Ascending aorta (tissue), 2 donors: ENCODE measurements around the gene PDE3A. TPM values are rescaled to one million over a fixed set of nuclear protein-coding genes. Genes with fewer than 3 reads are reported as not detected.

Source experiments
- DNase-seq, 2 donors: peaks; one replicate each; pipeline ENCODE4 v3.0.0-alpha.2; 2019; ENCODE audit warnings: low spot score in 2 of 2
- H3K27ac ChIP-seq, 2 donors: fragments of 200-600 bp; sonication (generic); one replicate each; pipeline ENCODE4 v1.5.1; 2016 to 2017; ENCODE audit warnings: mild to moderate bottlenecking in 1 of 2
- H3K27me3 ChIP-seq: fragments of 200-600 bp; sonication (generic); one replicate; pipeline ENCODE4 v1.5.1; 2017
- H3K36me3 ChIP-seq, 2 donors: fragments of 200-600 bp; sonication (generic); one replicate each; pipeline ENCODE4 v1.5.1; 2016
- H3K4me1 ChIP-seq, 2 donors: fragments of 200-600 bp; sonication (generic); one replicate each; pipeline ENCODE4 v1.5.1; 2016 to 2017; ENCODE audit warnings: mild to moderate bottlenecking in 1 of 2
- H3K4me3 ChIP-seq, 2 donors: fragments of 200-600 bp; sonication (generic); one replicate each; pipeline ENCODE4 v1.5.1; 2016 to 2017; ENCODE audit warnings: mild to moderate bottlenecking in 1 of 2
- H3K9me3 ChIP-seq, 2 donors: fragments of 200-600 bp; sonication (generic); one replicate each; pipeline ENCODE4 v1.5.1; 2016
- CTCF ChIP-seq, 3 experiments: fragments of 200-600 bp in 2 of 3; fragments of 450-650 bp in 1 of 3; sonication (generic) in 2 of 3; IDR thresholded peaks; one replicate each; pipeline ENCODE4 v1.5.1; 2016 to 2019; ENCODE audit warnings: antibody characterized with exemption in 3 of 3, mild to moderate bottlenecking in 1 of 3, moderate library complexity in 1 of 3
- intact Hi-C: fragments of 100-400 bp; cut with DNase I; formaldehyde crosslinking; loops from one replicate; pipeline ENCODE4 v1.15.1; 2023
- total RNA-seq: library from RNA; depleted of rRNA; stranded (reverse); fragments of >200 nt; gene quantifications from one replicate; pipeline ENCODE4 v1.1.0, GENCODE V29; 2016

The PDE3A gene
- total RNA-seq, 1 donor from 2014 or later, result 33.7 TPM

- DNase-seq, result no peak
- intact Hi-C loops, result no loop called here
- no peaks in the 10 kb centered on the region for H3K9me3 ChIP-seq
- peak overlapping the region; percentile 75 to 79 for H3K27ac ChIP-seq
- H3K4me1 ChIP-seq, result peaks cover 0 to 17% of the 10 kb centered on the region in 2 donors
- H3K4me3 ChIP-seq, result peak overlapping the region; percentile 26 to 56
- H3K27me3 ChIP-seq, result no peaks in the 10 kb centered on the region
- no peaks in the 10 kb centered on the region for H3K36me3 ChIP-seq
- TF ChIP-seq CTCF (IDR thresholded peaks at IDR 0.05), result no peak
These were observed 159.3 kb downstream of the PDE3A start for GRCh38 chr12:20527417-20528163.

- H3K36me3 ChIP-seq, result no peaks in the 10 kb centered on the region
- H3K27me3 ChIP-seq, result no peaks in the 10 kb centered on the region
- peak overlapping the region in 1 of 2 donors; percentile 56 for H3K4me3 ChIP-seq
- peak overlapping the region; percentile 75 to 79 for H3K27ac ChIP-seq
- no peaks in the 10 kb centered on the region for H3K9me3 ChIP-seq
- DNase-seq, result no peak
- H3K4me1 ChIP-seq, result peaks cover 0 to 15% of the 10 kb centered on the region in 2 donors
- intact Hi-C loops, result no loop called here
- peak in 1 of 3 experiments; percentile 7 for TF ChIP-seq CTCF (IDR thresholded peaks at IDR 0.05)
These were observed 159.9 kb downstream of the PDE3A start for GRCh38 chr12:20528208-20528607.

- intact Hi-C loops, result loop anchor here (5.0 kb wide), 2 partner anchors 74 to 174 kb away; no protein-coding TSS in a partner anchor
- no peak overlapping the region for H3K27ac ChIP-seq
These were observed 177.9 kb downstream of the PDE3A start for GRCh38 chr12:20546267-20546666.

GRCh38 chr12:20547816-20548575 lies 179.7 kb downstream of the PDE3A start:
- intact Hi-C loops, result loop anchor here (5.0 kb wide), 2 partner anchors 76 to 176 kb away; no protein-coding TSS in a partner anchor
- peak overlapping the region; percentile 13 to 66 for H3K27ac ChIP-seq
- no peaks in the 10 kb centered on the region for H3K27me3 ChIP-seq
- H3K4me1 ChIP-seq, result peaks cover 0 to 14% of the 10 kb centered on the region in 2 donors
- H3K36me3 ChIP-seq, result peaks cover 0 to 3% of the 10 kb centered on the region in 2 donors
- H3K4me3 ChIP-seq, result peak overlapping the region in 1 of 2 donors; percentile 43
- no peaks in the 10 kb centered on the region for H3K9me3 ChIP-seq
- DNase-seq, result no peak
- TF ChIP-seq CTCF (IDR thresholded peaks at IDR 0.05), result no peak

More at GRCh38 chr12:20546267-20546666, 177.9 kb downstream of the PDE3A start:
- H3K36me3 ChIP-seq, result no peaks in the 10 kb centered on the region
- H3K4me3 ChIP-seq, result no peak overlapping the region
- no peak for TF ChIP-seq CTCF (IDR thresholded peaks at IDR 0.05)
- H3K27me3 ChIP-seq, result no peaks in the 10 kb centered on the region
- H3K9me3 ChIP-seq, result no peaks in the 10 kb centered on the region
- peaks cover 0 to 18% of the 10 kb centered on the region in 2 donors for H3K4me1 ChIP-seq
- no peak for DNase-seq

GRCh38 chr12:20548611-20549010 lies 180.3 kb downstream of the PDE3A start:
- H3K27ac ChIP-seq, result peak overlapping the region; percentile 13 to 66
- peaks cover 0 to 14% of the 10 kb centered on the region in 2 donors for H3K4me1 ChIP-seq
- H3K36me3 ChIP-seq, result peaks cover 0 to 3% of the 10 kb centered on the region in 2 donors
- no peak for TF ChIP-seq CTCF (IDR thresholded peaks at IDR 0.05)
- no peaks in the 10 kb centered on the region for H3K9me3 ChIP-seq
- intact Hi-C loops, result loop anchor here (5.0 kb wide), 2 partner anchors 76 to 176 kb away; no protein-coding TSS in a partner anchor
- H3K27me3 ChIP-seq, result no peaks in the 10 kb centered on the region
- no peak for DNase-seq
- H3K4me3 ChIP-seq, result peak overlapping the region in 1 of 2 donors; percentile 43
